AG09319 (cell line): Measurements from ENCODE around the gene RAMP1.

Source experiments
- DNase-seq: peaks from one replicate; pipeline ENCODE4 v3.0.0-alpha.2; 2010; ENCODE audit warnings: low read depth; ENCODE audit errors: extremely low read depth
- CTCF ChIP-seq: IDR thresholded peaks from 2 replicates; pipeline ENCODE4 v1.5.1; 2011; ENCODE audit warnings: low read depth, mild to moderate bottlenecking, inconsistent platforms, low read length, moderate library complexity

The RAMP1 gene

DNA sequence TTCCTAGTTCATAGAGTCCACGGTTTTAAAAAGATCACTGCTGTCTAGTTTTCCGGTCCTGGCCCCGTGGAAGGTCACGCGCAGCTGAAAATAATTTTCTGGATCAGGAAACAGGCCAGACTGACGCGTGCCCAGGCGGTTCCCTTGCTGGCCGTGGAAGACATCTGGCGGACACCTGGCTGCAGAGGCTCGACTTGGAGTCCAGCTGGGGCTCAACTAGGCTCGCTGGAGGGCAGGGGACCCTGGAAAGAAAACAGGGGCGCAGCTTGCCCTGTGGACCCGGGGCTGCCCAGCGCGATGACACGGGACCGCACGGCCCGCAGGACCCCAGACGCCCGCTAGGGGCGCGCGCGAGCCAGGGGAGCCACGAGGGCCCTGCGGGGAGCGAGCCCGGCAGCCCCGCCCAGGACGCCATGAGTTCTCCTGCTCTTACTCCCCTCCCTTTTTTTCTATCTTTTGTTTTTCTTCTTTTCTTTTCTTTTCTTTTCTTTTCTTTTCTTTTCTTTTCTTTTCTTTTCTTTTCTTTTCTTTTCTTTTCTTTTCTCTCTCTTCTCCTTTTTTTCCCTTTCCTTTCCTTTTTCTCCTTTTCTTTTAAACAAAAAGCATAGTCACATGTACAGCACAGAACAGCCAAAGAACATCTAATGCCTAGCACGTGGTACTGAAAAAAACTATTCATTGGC lies 64.2 kb downstream of the RAMP1 start:
- TF ChIP-seq CTCF = peak; percentile 65
- peak; percentile 70 for DNase-seq

- TF ChIP-seq CTCF = no peak
Observed at GRCh38 chr2:237924164-237924534, 64.7 kb downstream of the RAMP1 start.

GRCh38 chr2:237927135-237927534 lies 67.7 kb downstream of the RAMP1 start:
- no peak for DNase-seq
- TF ChIP-seq CTCF = no peak

More at GRCh38 chr2:237924164-237924534, 64.7 kb downstream of the RAMP1 start:
- no peak for DNase-seq

GRCh38 chr2:237927986-237928385 lies 68.6 kb downstream of the RAMP1 start:
- TF ChIP-seq CTCF = no peak
- no peak for DNase-seq

GRCh38 chr2:237929979-237930378 lies 70.6 kb downstream of the RAMP1 start:
- TF ChIP-seq CTCF = no peak
- DNase-seq = no peak

DNA sequence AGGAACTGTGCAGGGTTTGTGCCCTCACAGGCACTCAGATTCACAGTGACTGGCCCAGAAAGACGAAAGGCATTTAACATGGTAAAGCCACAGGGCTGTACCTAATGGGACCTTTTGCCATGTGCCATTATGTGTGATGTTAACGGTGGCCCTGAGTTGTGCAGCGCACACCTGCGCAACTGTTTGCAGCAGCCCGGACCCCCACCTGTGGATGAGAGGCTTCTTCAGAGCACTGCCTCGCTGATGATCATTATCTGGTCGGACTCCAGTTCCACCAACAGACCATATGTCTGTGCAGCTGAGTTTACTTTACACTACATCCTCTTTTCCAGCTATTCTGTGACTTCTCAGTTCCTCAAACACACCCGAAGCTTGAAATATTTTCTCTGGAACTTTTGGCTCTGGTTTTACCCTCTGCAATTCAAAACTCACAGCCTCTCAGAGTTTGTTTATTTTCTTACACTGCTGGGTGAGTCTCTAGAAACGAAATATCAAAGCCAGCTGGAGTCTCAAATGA lies 71.8 kb downstream of the RAMP1 start:
- TF ChIP-seq CTCF = no peak
- DNase-seq = peak; percentile 60

DNA sequence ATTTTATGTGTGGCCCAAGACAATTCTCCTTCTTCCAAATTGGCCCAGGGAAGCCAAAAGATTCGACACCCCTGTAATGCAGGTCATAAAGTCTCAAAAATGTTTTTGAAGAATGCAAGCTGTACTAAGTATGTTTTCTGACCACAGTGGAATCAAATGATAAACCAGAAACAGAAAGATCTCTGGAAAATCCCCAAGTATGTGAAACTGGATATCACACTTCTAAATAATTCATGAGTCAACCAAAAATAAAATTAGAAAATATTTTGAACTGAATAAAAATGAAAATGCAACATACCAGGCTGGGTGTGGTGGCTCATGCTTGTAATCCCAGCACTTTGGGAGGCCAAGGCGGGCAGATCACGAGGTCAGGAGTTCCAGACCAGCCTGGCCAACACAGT lies 73.3 kb downstream of the RAMP1 start:
- no peak for TF ChIP-seq CTCF
- peak; percentile 78 for DNase-seq
